AG09319 (cell line): ENCODE measurements around the gene PRKACB.

Experiments
- DNase-seq: peaks from one replicate; pipeline ENCODE4 v3.0.0-alpha.2; 2010; ENCODE audit warnings: low read depth; ENCODE audit errors: extremely low read depth
- CTCF ChIP-seq: IDR thresholded peaks from 2 replicates; pipeline ENCODE4 v1.5.1; 2011; ENCODE audit warnings: low read depth, mild to moderate bottlenecking, inconsistent platforms, low read length, moderate library complexity

PRKACB gene

GRCh38 chr1:84246213-84246612 lies 102.1 kb downstream of the PRKACB start:
- no peak for TF ChIP-seq CTCF
- DNase-seq: no peak

GRCh38 chr1:84247425-84248220 lies 103.6 kb downstream of the PRKACB start:
- no peak for TF ChIP-seq CTCF
- DNase-seq: no peak

- TF ChIP-seq CTCF: no peak
- DNase-seq: no peak
Observed at GRCh38 chr1:84250668-84251067, 106.6 kb downstream of the PRKACB start.

GRCh38 chr1:84253036-84253435 lies 109.0 kb downstream of the PRKACB start:
- no peak for TF ChIP-seq CTCF
- no peak for DNase-seq

- peak; percentile 8 for DNase-seq
- no peak for TF ChIP-seq CTCF
Observed at GRCh38 chr1:84253891-84254290, 109.8 kb downstream of the PRKACB start.

GRCh38 chr1:84254703-84255238 lies 110.7 kb downstream of the PRKACB start:
- TF ChIP-seq CTCF: no peak

GRCh38 chr1:84255582-84255981 lies 111.5 kb downstream of the PRKACB start:
- no peak for DNase-seq
- no peak for TF ChIP-seq CTCF

More at GRCh38 chr1:84254703-84255238, 110.7 kb downstream of the PRKACB start:
- DNase-seq: no peak
